ENCODE data around the gene CENPP.

CENPP gene

GRCh38 chr9:92513349-92513748 is 187.6 kb downstream of the CENPP start:
- DNase-seq, result no peak

GRCh38 chr9:92514635-92515034 is 188.9 kb downstream of the CENPP start:
- DNase-seq, result no peak

GRCh38 chr9:92516521-92516920 is 190.8 kb downstream of the CENPP start:
- DNase-seq, result no peak

- DNase-seq, result no peak
Measured at GRCh38 chr9:92517046-92517445, 191.3 kb downstream of the CENPP start.

- DNase-seq, result no peak
Measured at GRCh38 chr9:92518199-92518598, 192.4 kb downstream of the CENPP start.

GRCh38 chr9:92520837-92521236 is 195.1 kb downstream of the CENPP start:
- DNase-seq, result no peak

- DNase-seq, result no peak
Measured at GRCh38 chr9:92522983-92523970, 197.5 kb downstream of the CENPP start.

GRCh38 chr9:92524881-92525280 is 199.1 kb downstream of the CENPP start:
- DNase-seq, result no peak

GRCh38 chr9:92525306-92525705 is 199.6 kb downstream of the CENPP start:
- no peak for DNase-seq

GRCh38 chr9:92527291-92527828 is 201.6 kb downstream of the CENPP start:
- no peak for DNase-seq

GRCh38 chr9:92527832-92528521 is 202.2 kb downstream of the CENPP start:
- DNase-seq, result no peak

GRCh38 chr9:92528522-92528849 is 202.7 kb downstream of the CENPP start:
- no peak for DNase-seq

- DNase-seq, result no peak
Measured at GRCh38 chr9:92529124-92529523, 203.4 kb downstream of the CENPP start.

GRCh38 chr9:92530893-92531292 is 205.1 kb downstream of the CENPP start:
- no peak for DNase-seq

GRCh38 chr9:92534204-92534603 is 208.5 kb downstream of the CENPP start:
- DNase-seq, result no peak

- no peak for DNase-seq
Measured at GRCh38 chr9:92534674-92535073, 208.9 kb downstream of the CENPP start.

- DNase-seq, result no peak
Measured at GRCh38 chr9:92535940-92536850, 210.4 kb downstream of the CENPP start, which contains the start of gene ECM2. Gene ECM2 (minus strand): TSS chr9:92535990. CDS start chr9:92522866, 13,124 bp downstream.

GRCh38 chr9:92538541-92538940 is 212.8 kb downstream of the CENPP start:
- DNase-seq, result no peak

- DNase-seq, result no peak
Measured at GRCh38 chr9:92543972-92544371, 218.2 kb downstream of the CENPP start.

GRCh38 chr9:92545002-92545510 is 219.3 kb downstream of the CENPP start:
- DNase-seq, result no peak

GRCh38 chr9:92547356-92547755 is 221.6 kb downstream of the CENPP start:
- no peak for DNase-seq

- DNase-seq, result no peak
Measured at GRCh38 chr9:92550765-92551164, 225.0 kb downstream of the CENPP start.

Measured in stimulated activated CD4-positive, alpha-beta T cell treated with anti-CD3 and anti-CD28 coated beads, Interleukin-4, amount 100 ng/mL, for 24 hours (primary cell).